HEK293 (cell line): ENCODE data around the gene SLC18A2.
"Not testable (repeated sequence)": the region's sequence is repeated elsewhere in the genome, so short reads cannot be mapped to it uniquely, and the experiment has no call there.

ENCODE experiments used
- CTCF ChIA-PET: fragments of 350-600 bp; formaldehyde crosslinking; extraction: SDS; loops from one replicate; lab custom pipeline; 2021; ENCODE audit warnings: antibody characterized with exemption; lab: Yijun Ruan, JAX
- POLR2A ChIA-PET: fragments of 300-600 bp; formaldehyde crosslinking; extraction: SDS; loops from one replicate; lab custom pipeline; 2020; ENCODE audit warnings: antibody characterized with exemption, inconsistent platforms; lab: Yijun Ruan, JAX
- H3K27ac ChIP-seq: fragments of 200-500 bp; sonication (Bioruptor generic); 2 replicates; pipeline ENCODE4 v1.5.1; 2014; ENCODE audit warnings: low read depth, low read length, control low read depth, inconsistent platforms; ENCODE audit errors: extremely low read depth
- H3K36me3 ChIP-seq, 2 experiments: fragments of 200-500 bp in 1 of 2; sonication (Bioruptor generic) in 1 of 2; 1 replicate in 1 of 2; 2 replicates in 1 of 2; pipeline ENCODE4 v1.5.1; 2014 to 2017; ENCODE audit warnings: inconsistent platforms in 2 of 2, low read length in 2 of 2; ENCODE audit not compliant: control insufficient read depth in 2 of 2, insufficient read depth in 1 of 2
- H3K4me1 ChIP-seq: fragments of 200-500 bp; sonication (Bioruptor generic); 2 replicates; pipeline ENCODE4 v1.5.1; 2014; ENCODE audit warnings: mild to moderate bottlenecking, low read length, inconsistent platforms; ENCODE audit not compliant: control insufficient read depth, insufficient read depth
- H3K4me3 ChIP-seq: 2 replicates; pipeline ENCODE4 v1.5.1; 2011; ENCODE audit warnings: low read depth, mild to moderate bottlenecking, control low read depth, low read length, moderate library complexity
- H3K9me3 ChIP-seq: fragments of 200-500 bp; sonication (Bioruptor generic); 2 replicates; pipeline ENCODE4 v1.5.1; 2014; ENCODE audit warnings: low read depth, low read length, inconsistent platforms; ENCODE audit not compliant: control insufficient read depth, insufficient read depth
- GLIS1 ChIP-seq: fragments of 450-650 bp; formaldehyde crosslinking; IDR thresholded peaks from 2 replicates; pipeline ENCODE4 v1.5.1; 2016; ENCODE audit warnings: missing biosample characterization, missing genetic modification characterization
- PRDM1 ChIP-seq: fragments of 450-650 bp; formaldehyde crosslinking; IDR thresholded peaks from 2 replicates; pipeline ENCODE4; 2016; ENCODE audit warnings: missing biosample characterization, missing genetic modification characterization
- SALL2 ChIP-seq: fragments of 450-650 bp; formaldehyde crosslinking; IDR thresholded peaks from 2 replicates; pipeline ENCODE4 v1.5.0; 2017; ENCODE audit warnings: missing biosample characterization, mild to moderate bottlenecking, missing genetic modification characterization, borderline replicate concordance
- SETDB1 ChIP-seq: IDR thresholded peaks from one replicate; pipeline ENCODE4 v1.6.1; 2017; ENCODE audit warnings: mild to moderate bottlenecking, low read length, moderate library complexity, mixed read lengths; ENCODE audit not compliant: insufficient read length
- ZBTB20 ChIP-seq: fragments of 450-650 bp; formaldehyde crosslinking; IDR thresholded peaks from 2 replicates; pipeline ENCODE4 v1.5.1; 2016; ENCODE audit warnings: missing biosample characterization, missing genetic modification characterization
- ZBTB8A ChIP-seq: fragments of 450-650 bp; formaldehyde crosslinking; IDR thresholded peaks from 2 replicates; pipeline ENCODE4 v1.5.1; 2016; ENCODE audit warnings: missing biosample characterization, missing genetic modification characterization
- ZNF132 ChIP-seq: fragments of 450-650 bp; formaldehyde crosslinking; IDR thresholded peaks from 2 replicates; pipeline ENCODE4 v1.5.1; 2017; ENCODE audit warnings: missing biosample characterization, missing genetic modification characterization, borderline replicate concordance
- ZNF146 ChIP-seq: fragments of 450-650 bp; formaldehyde crosslinking; IDR thresholded peaks from 2 replicates; pipeline ENCODE4 v1.5.1; 2016; ENCODE audit warnings: missing biosample characterization, missing genetic modification characterization
- ZNF155 ChIP-seq: fragments of 450-650 bp; formaldehyde crosslinking; IDR thresholded peaks from 2 replicates; pipeline ENCODE4 v1.5.1; 2016; ENCODE audit warnings: missing biosample characterization, missing genetic modification characterization
- ZNF239 ChIP-seq: fragments of 450-650 bp; formaldehyde crosslinking; IDR thresholded peaks from 2 replicates; pipeline ENCODE4 v1.5.1; 2016; ENCODE audit warnings: missing biosample characterization, missing genetic modification characterization
- ZNF311 ChIP-seq: fragments of 450-650 bp; formaldehyde crosslinking; IDR thresholded peaks from 2 replicates; pipeline ENCODE4 v1.5.1; 2017; ENCODE audit warnings: missing biosample characterization, missing genetic modification characterization, borderline replicate concordance
- ZNF354C ChIP-seq: fragments of 450-650 bp; formaldehyde crosslinking; IDR thresholded peaks from 2 replicates; pipeline ENCODE4 v1.5.1; 2016; ENCODE audit warnings: missing biosample characterization, missing genetic modification characterization, low read depth, borderline replicate concordance
- ZNF366 ChIP-seq: fragments of 450-650 bp; formaldehyde crosslinking; conservative IDR thresholded peaks from 2 replicates; pipeline ENCODE4 v1.5.1; 2016; ENCODE audit warnings: missing biosample characterization, missing genetic modification characterization
- ZNF529 ChIP-seq: fragments of 450-650 bp; formaldehyde crosslinking; IDR thresholded peaks from 2 replicates; pipeline ENCODE4 v1.5.1; 2017; ENCODE audit warnings: missing genetic modification characterization, missing biosample characterization; ENCODE audit not compliant: insufficient replicate concordance
- ZNF530 ChIP-seq: fragments of 450-650 bp; formaldehyde crosslinking; IDR thresholded peaks from 2 replicates; pipeline ENCODE4 v1.5.1; 2016; ENCODE audit warnings: low read depth, missing biosample characterization, missing genetic modification characterization
- ZNF548 ChIP-seq: fragments of 450-650 bp; formaldehyde crosslinking; IDR thresholded peaks from 2 replicates; pipeline ENCODE4 v1.5.1; 2016; ENCODE audit warnings: missing biosample characterization, missing genetic modification characterization
- ZNF621 ChIP-seq: fragments of 450-650 bp; formaldehyde crosslinking; IDR thresholded peaks from 2 replicates; pipeline ENCODE4 v1.5.1; 2017; ENCODE audit warnings: missing biosample characterization, missing genetic modification characterization
- ZNF654 ChIP-seq: fragments of 450-650 bp; formaldehyde crosslinking; IDR thresholded peaks from 2 replicates; pipeline ENCODE4 v1.5.1; 2016; ENCODE audit warnings: low read depth, missing biosample characterization, missing genetic modification characterization
- ZNF677 ChIP-seq: fragments of 450-650 bp; IDR thresholded peaks from 2 replicates; pipeline ENCODE4 v1.5.0; 2018; ENCODE audit warnings: missing biosample characterization, mild to moderate bottlenecking, missing genetic modification characterization, moderate library complexity
- ZSCAN16 ChIP-seq: fragments of 450-650 bp; formaldehyde crosslinking; IDR thresholded peaks from 2 replicates; pipeline ENCODE4 v1.5.1; 2016; ENCODE audit warnings: missing biosample characterization, missing genetic modification characterization
- TF ChIP-seq, protein P1 (sequence below): fragments of 450-650 bp; formaldehyde crosslinking; IDR thresholded peaks from 2 replicates; pipeline ENCODE4 v1.5.1; 2016; ENCODE audit warnings: missing biosample characterization, missing genetic modification characterization, borderline replicate concordance
- TF ChIP-seq, protein P2 (sequence below): fragments of 450-650 bp; formaldehyde crosslinking; IDR thresholded peaks from 2 replicates; pipeline ENCODE4 v1.5.1; 2016; ENCODE audit warnings: missing biosample characterization, missing genetic modification characterization

Gene SLC18A2

DNA sequence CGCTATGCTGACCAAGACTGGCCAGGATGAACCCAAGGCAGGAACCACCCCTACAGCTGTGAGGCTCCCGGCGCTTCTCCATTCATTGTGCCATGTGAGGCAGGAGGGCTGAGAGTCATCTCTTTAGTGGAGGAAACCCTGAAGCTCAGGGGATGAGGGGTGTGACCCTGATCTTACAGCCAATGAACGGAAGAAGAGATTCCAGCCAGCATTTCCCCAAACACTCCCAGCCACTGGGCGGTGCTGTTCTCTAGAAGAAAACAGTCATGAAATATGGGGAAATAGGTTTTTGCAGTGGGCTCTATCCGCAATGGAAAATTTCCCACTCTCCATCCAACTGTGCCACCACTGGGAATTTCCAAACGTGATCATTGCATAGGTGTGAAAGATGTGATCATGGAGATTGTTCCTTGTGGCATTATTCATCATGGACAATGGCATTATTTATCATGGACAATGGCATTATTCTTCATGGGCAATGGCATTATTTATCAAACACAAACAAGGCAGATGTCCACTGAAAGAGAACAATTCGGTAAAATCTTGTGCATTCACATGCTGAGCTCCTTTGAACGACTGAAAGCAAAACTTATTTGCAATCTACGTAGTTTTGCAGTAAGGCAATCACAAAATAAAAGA lies 14.0 kb upstream of the SLC18A2 start (continued):
- TF ChIP-seq, protein P1, sequence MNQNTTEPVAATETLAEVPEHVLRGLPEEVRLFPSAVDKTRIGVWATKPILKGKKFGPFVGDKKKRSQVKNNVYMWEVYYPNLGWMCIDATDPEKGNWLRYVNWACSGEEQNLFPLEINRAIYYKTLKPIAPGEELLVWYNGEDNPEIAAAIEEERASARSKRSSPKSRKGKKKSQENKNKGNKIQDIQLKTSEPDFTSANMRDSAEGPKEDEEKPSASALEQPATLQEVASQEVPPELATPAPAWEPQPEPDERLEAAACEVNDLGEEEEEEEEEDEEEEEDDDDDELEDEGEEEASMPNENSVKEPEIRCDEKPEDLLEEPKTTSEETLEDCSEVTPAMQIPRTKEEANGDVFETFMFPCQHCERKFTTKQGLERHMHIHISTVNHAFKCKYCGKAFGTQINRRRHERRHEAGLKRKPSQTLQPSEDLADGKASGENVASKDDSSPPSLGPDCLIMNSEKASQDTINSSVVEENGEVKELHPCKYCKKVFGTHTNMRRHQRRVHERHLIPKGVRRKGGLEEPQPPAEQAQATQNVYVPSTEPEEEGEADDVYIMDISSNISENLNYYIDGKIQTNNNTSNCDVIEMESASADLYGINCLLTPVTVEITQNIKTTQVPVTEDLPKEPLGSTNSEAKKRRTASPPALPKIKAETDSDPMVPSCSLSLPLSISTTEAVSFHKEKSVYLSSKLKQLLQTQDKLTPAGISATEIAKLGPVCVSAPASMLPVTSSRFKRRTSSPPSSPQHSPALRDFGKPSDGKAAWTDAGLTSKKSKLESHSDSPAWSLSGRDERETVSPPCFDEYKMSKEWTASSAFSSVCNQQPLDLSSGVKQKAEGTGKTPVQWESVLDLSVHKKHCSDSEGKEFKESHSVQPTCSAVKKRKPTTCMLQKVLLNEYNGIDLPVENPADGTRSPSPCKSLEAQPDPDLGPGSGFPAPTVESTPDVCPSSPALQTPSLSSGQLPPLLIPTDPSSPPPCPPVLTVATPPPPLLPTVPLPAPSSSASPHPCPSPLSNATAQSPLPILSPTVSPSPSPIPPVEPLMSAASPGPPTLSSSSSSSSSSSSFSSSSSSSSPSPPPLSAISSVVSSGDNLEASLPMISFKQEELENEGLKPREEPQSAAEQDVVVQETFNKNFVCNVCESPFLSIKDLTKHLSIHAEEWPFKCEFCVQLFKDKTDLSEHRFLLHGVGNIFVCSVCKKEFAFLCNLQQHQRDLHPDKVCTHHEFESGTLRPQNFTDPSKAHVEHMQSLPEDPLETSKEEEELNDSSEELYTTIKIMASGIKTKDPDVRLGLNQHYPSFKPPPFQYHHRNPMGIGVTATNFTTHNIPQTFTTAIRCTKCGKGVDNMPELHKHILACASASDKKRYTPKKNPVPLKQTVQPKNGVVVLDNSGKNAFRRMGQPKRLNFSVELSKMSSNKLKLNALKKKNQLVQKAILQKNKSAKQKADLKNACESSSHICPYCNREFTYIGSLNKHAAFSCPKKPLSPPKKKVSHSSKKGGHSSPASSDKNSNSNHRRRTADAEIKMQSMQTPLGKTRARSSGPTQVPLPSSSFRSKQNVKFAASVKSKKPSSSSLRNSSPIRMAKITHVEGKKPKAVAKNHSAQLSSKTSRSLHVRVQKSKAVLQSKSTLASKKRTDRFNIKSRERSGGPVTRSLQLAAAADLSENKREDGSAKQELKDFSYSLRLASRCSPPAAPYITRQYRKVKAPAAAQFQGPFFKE (tag by site-specific recombination), result no peak

DNA sequence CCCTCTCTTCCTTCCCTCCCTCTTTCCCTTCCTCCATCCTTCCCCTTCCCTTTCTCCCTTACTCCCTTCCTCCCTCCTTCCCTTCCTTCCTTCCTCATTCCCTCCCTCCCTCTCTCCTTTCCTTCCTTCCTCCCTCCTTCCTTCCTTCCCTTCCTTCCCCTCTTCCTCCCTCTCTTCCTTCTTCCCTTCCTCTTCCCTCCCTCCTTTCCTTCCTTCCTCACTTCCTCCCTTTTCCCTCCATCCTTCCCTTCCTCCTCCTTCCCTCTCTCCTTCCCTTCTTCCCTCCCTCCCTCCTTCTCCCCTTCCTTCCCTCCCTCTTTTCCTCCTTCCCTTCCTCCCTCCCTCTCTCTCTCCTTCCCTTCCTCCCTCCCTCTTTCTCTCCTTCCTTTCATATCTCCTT lies 12.7 kb upstream of the SLC18A2 start:
- POLR2A ChIA-PET, result no interaction called here
- CTCF ChIA-PET, result interaction anchor here (1.5 to 4.6 kb wide), 3 partner anchors 12 to 91 kb away, joined by 7 to 43 read pairs (median 9); no protein-coding TSS in a partner anchor

DNA sequence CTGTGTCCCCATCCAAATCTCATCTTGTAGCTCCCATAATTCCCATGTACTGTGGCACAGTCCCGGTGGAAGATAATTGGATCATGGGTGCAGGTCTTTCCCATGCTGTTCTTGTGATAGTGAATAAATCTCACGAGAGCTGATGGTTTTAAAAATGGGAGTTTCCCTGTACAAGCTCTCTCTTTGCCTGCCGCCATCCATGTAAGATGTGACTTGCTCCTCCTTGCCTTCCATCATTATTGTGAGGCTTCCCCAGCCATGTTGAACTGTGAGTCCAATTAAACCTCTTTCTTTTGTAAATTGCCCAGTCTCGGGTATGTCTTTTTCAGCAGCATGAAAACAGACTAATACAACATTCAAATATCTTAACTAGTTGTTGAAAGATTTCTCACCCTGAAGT lies 10.8 kb upstream of the SLC18A2 start:
- TF ChIP-seq SETDB1, result peak; percentile 27
- CTCF ChIA-PET, result interaction anchor here (0.7 to 2.7 kb wide), 3 partner anchors 10 to 107 kb away, joined by 3 to 16 read pairs (median 4); no protein-coding TSS in a partner anchor
- H3K4me1 ChIP-seq, H3K4me3 ChIP-seq, H3K36me3 ChIP-seq, H3K9me3 ChIP-seq, POLR2A ChIA-PET, H3K27ac ChIP-seq: not testable (repeated sequence)

More for the DNA sequence above, 12.7 kb upstream of the SLC18A2 start:
- TF ChIP-seq ZNF677 (tag by site-specific recombination) (no peak), ZNF654 (tag by site-specific recombination) (no peak), ZNF146 (tag by site-specific recombination) (no peak), ZBTB8A (tag by site-specific recombination) (no peak), ZNF366 (peak; percentile 97), ZSCAN16 (tag by site-specific recombination) (no peak), ZNF354C (tag by site-specific recombination) (no peak), PRDM1 (peak; percentile 62; the same call in 1 of the 2 replicates), ZNF155 (tag by site-specific recombination) (no peak), ZNF529 (tag by site-specific recombination) (no peak), ZNF132 (tag by site-specific recombination) (no peak), ZNF548 (tag by site-specific recombination) (no peak), ZBTB20 (tag by site-specific recombination) (no peak), ZNF239 (tag by site-specific recombination) (no peak), GLIS1 (tag by site-specific recombination) (no peak), ZNF311 (tag by site-specific recombination) (no peak), ZNF530 (tag by site-specific recombination) (no peak), ZNF621 (tag by site-specific recombination) (0 out of 2 replicates have a peak, but pooled peaks have one; percentile 32), SALL2 (tag by site-specific recombination) (no peak)
- TF ChIP-seq, protein P2, sequence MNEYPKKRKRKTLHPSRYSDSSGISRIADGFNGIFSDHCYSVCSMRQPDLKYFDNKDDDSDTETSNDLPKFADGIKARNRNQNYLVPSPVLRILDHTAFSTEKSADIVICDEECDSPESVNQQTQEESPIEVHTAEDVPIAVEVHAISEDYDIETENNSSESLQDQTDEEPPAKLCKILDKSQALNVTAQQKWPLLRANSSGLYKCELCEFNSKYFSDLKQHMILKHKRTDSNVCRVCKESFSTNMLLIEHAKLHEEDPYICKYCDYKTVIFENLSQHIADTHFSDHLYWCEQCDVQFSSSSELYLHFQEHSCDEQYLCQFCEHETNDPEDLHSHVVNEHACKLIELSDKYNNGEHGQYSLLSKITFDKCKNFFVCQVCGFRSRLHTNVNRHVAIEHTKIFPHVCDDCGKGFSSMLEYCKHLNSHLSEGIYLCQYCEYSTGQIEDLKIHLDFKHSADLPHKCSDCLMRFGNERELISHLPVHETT, result no peak
- TF ChIP-seq, all 188 proteins: peak for 3
- Histone ChIP-seq H3K9me3 (no peaks in the 10 kb centered on the region), H3K27ac (no peak overlapping the region), H3K36me3 (no peaks in the 10 kb centered on the region), H3K4me3 (no peak overlapping the region), H3K4me1 (no peaks in the 10 kb centered on the region; the same call in 1 of the 2 replicates)
